Measurements from ENCODE around the gene NECTIN2.

DNA sequence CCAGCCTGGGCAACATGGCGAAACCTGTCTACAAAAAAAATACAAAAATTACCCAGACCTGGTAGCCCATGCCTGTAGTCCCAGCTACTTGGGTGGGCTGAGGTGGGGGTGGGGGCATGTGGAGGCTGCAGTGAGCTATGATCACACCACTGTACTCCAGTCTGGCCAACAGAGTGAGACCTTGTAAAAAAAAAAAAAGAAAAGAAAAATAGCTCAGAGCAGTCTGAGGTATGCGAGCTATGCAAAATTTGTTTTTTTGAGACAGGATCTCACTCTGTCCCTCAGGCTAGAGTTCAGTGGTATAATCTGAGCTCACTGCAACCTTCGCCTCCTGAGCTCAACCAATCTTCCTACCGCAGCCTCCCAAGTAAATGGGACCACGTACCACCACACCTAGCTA is 37.8 kb downstream of the NECTIN2 start:
- TF ChIP-seq POLR2A (IDR thresholded peaks at IDR 0.05) (no peak), EP300 (IDR thresholded peaks at IDR 0.05) (no peak)
- TF ChIP-seq, protein P1, sequence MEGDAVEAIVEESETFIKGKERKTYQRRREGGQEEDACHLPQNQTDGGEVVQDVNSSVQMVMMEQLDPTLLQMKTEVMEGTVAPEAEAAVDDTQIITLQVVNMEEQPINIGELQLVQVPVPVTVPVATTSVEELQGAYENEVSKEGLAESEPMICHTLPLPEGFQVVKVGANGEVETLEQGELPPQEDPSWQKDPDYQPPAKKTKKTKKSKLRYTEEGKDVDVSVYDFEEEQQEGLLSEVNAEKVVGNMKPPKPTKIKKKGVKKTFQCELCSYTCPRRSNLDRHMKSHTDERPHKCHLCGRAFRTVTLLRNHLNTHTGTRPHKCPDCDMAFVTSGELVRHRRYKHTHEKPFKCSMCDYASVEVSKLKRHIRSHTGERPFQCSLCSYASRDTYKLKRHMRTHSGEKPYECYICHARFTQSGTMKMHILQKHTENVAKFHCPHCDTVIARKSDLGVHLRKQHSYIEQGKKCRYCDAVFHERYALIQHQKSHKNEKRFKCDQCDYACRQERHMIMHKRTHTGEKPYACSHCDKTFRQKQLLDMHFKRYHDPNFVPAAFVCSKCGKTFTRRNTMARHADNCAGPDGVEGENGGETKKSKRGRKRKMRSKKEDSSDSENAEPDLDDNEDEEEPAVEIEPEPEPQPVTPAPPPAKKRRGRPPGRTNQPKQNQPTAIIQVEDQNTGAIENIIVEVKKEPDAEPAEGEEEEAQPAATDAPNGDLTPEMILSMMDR (IDR thresholded peaks at IDR 0.05), result no peak

All from tibial nerve (tissue), 4 donors.